Thymus (tissue), 11 donors: ENCODE data around the gene OR56A1. TPM values are rescaled to one million over a fixed set of nuclear protein-coding genes. Genes with fewer than 3 reads are reported as not detected.

ENCODE experiments used
- DNase-seq, 9 donors: peaks; one replicate each; pipeline ENCODE4 v3.0.0-alpha.2; 2013; ENCODE audit warnings: low spot score in 9 of 9, low read depth in 6 of 9, missing footprints in 1 of 9
- H3K27ac ChIP-seq, 2 donors: one replicate each; pipeline ENCODE4 v1.5.1; 2013; ENCODE audit warnings: control low read depth in 1 of 2, low read depth in 1 of 2, low read length in 1 of 2, mild to moderate bottlenecking in 1 of 2, moderate library complexity in 1 of 2
- H3K27me3 ChIP-seq, 2 donors: one replicate each; pipeline ENCODE4 v1.5.1; 2013; ENCODE audit warnings: low read length in 1 of 2; ENCODE audit not compliant: control insufficient read depth in 2 of 2, insufficient read depth in 1 of 2
- H3K36me3 ChIP-seq, 2 donors: one replicate each; pipeline ENCODE4 v1.5.1; 2013; ENCODE audit warnings: low read length in 1 of 2, mild to moderate bottlenecking in 1 of 2, moderate library complexity in 1 of 2; ENCODE audit not compliant: control insufficient read depth in 2 of 2, insufficient read depth in 2 of 2
- H3K4me1 ChIP-seq, 2 donors: one replicate each; pipeline ENCODE4 v1.5.1; 2013; ENCODE audit warnings: low read length in 2 of 2; ENCODE audit not compliant: control insufficient read depth in 2 of 2, insufficient read depth in 2 of 2
- H3K4me3 ChIP-seq, 2 donors: one replicate each; pipeline ENCODE4 v1.5.1; 2013; ENCODE audit warnings: low read length in 2 of 2, control low read depth in 1 of 2, mild to moderate bottlenecking in 1 of 2
- H3K9me3 ChIP-seq, 2 donors: one replicate each; pipeline ENCODE4 v1.5.1; 2013; ENCODE audit warnings: low read length in 1 of 2, mild to moderate bottlenecking in 1 of 2; ENCODE audit not compliant: control insufficient read depth in 2 of 2, insufficient read depth in 1 of 2
- WGBS: extraction: QIAGEN DNeasy Blood & Tissue Kit; methylation state at CpG from one replicate; pipeline ENCODE4 v1.1.7; 2013; 5-methylcytosine and 5-hydroxymethylcytosine counted together
- polyA plus RNA-seq: library from polyadenylated mRNA; stranded (reverse); fragments of 200-250 nt; gene quantifications from one replicate; pipeline ENCODE4 v1.2.3, GENCODE V29; 2013
- total RNA-seq: library from RNA; stranded (reverse); fragments of 120-200 nt; gene quantifications from one replicate; pipeline ENCODE4 v1.2.4, GENCODE V29; 2013
- donor health status: healthy.

OR56A1 gene
- total and polyA plus RNA-seq, 2 donors, result 0.05 TPM; not detected in 1

DNA sequence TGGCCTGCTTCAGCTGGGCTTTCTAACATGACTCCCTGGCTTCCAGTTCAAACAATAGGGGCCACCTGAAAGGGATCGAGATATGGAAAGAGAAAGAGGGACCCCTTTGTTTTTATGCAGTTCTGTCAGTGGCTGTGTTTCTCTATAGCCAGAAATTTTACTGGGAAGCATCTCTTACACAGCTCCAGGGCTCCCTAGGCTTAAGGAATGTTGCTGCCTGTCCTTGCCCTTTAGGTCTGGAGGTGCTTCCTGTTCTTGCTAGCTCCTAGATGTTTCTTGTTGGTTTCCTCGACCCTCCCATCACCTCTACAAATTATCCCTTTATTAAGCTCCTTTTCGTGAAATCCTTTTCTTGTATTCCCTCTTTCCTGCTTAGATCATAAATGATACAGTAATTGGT lies 21.8 kb upstream of the OR56A1 start:
- Histone ChIP-seq H3K36me3 (no peaks in the 10 kb centered on the region), H3K27ac (no peak overlapping the region), H3K4me1 (no peaks in the 10 kb centered on the region), H3K27me3 (no peaks in the 10 kb centered on the region), H3K4me3 (no peak overlapping the region), H3K9me3 (no peaks in the 10 kb centered on the region)
- 81% methylated on average over 3 of the region's 3 CpGs for WGBS
- no peak for DNase-seq

DNA sequence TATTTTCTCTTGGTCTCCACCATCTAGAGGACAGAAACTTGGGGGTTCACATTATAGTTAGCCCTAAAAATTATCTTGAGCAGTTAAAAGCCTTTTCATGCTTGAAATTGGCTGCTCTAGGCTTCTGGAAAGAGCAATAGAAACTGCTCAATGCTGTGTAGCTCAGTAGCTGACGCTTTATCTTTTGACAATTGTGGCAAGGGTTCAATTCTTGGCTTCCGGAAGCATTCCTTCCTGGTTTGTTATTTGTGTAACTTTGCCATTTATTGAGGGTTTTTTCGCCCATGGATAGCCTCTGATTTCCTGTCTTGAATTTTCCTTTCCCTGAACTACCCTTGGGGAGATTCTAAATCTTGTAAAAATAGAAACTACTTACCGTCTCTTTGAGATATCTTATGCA lies 10.3 kb upstream of the OR56A1 start:
- H3K27ac ChIP-seq, result no peak overlapping the region
- 41% methylated on average over 4 of the region's 4 CpGs for WGBS
- no peaks in the 10 kb centered on the region for H3K36me3 ChIP-seq
- H3K4me3 ChIP-seq, result no peak overlapping the region
- H3K9me3 ChIP-seq, result no peaks in the 10 kb centered on the region
- H3K4me1 ChIP-seq, result no peaks in the 10 kb centered on the region
- no peak for DNase-seq
- H3K27me3 ChIP-seq, result no peaks in the 10 kb centered on the region

DNA sequence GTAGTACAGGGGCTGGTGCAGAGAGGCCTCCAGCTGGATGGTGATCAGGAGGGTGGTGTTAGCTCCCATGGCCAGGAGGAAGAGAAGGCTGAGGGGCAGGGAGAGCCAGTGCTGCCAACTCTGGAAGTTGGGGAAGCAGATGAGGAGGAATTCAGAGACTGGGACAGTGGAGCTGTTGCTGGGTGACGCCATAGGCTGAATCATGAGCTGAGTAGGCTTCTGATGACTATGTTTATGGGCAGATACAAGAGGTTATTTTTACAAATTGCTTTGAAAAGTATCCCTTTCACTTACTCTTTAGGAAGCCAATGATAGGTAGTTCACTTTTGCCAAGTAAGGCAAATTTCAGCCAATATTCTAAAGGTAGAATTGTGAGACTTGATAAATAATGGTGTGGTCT lies 3.1 kb downstream of the OR56A1 start:
- Histone ChIP-seq H3K27me3 (no peaks in the 10 kb centered on the region), H3K4me1 (no peaks in the 10 kb centered on the region), H3K27ac (no peak overlapping the region), H3K4me3 (no peak overlapping the region), H3K36me3 (no peaks in the 10 kb centered on the region), H3K9me3 (no peaks in the 10 kb centered on the region)
- 89% methylated on average over 1 of the region's 1 CpG for WGBS
- DNase-seq, result no peak

DNA sequence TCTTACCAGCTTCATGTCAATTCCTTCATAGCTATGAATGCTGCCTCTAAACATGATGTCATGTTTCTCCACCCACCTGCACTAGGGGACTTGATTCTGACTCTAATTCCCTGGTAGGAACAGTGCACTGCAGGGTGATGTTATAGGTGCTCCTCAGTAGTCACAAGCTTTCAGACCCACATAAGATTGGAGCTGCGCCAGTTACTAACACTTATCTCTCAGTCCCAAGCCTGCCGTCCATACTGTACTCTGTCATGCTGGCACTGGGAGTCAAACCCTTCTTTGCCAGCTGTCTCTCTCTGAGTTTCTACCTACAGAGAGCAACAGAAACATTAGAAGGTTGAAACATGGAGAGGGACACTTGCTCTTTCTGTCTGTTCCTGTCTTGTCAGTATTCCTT lies 5.5 kb downstream of the OR56A1 start:
- no peak overlapping the region for H3K27ac ChIP-seq
- no peaks in the 10 kb centered on the region for H3K36me3 ChIP-seq
- 89% methylated on average over 2 of the region's 2 CpGs for WGBS
- no peaks in the 10 kb centered on the region for H3K4me1 ChIP-seq
- no peaks in the 10 kb centered on the region for H3K9me3 ChIP-seq
- no peak overlapping the region for H3K4me3 ChIP-seq
- H3K27me3 ChIP-seq, result no peaks in the 10 kb centered on the region
- DNase-seq, result no peak

DNA sequence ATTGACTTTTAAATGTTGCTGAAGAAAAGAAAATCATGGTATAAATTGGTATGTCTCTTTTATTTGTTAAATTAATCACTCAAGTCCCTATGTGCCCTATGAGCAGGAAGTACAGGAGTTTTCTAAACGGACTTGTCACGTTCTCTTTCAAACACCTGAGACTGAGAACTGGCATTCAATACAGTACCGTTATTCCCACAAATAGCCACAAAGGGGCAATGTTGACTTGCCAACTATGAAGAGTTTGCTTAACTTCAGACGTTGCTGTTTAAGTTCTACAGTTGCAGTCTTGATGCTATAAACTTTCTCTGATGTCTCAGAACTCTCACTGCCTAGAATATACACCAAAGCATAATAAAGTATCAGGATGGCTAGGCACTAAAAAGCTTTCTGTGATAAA lies 7.6 kb downstream of the OR56A1 start:
- H3K36me3 ChIP-seq, result no peaks in the 10 kb centered on the region
- H3K9me3 ChIP-seq, result no peaks in the 10 kb centered on the region
- H3K27me3 ChIP-seq, result no peaks in the 10 kb centered on the region
- no peaks in the 10 kb centered on the region for H3K4me1 ChIP-seq
- WGBS, result 2% methylated on average over 4 of the region's 4 CpGs
- DNase-seq, result peak in 3 of 9 donors; percentile 1 to 38 (median 16)
- no peak overlapping the region for H3K4me3 ChIP-seq
- no peak overlapping the region for H3K27ac ChIP-seq

DNA sequence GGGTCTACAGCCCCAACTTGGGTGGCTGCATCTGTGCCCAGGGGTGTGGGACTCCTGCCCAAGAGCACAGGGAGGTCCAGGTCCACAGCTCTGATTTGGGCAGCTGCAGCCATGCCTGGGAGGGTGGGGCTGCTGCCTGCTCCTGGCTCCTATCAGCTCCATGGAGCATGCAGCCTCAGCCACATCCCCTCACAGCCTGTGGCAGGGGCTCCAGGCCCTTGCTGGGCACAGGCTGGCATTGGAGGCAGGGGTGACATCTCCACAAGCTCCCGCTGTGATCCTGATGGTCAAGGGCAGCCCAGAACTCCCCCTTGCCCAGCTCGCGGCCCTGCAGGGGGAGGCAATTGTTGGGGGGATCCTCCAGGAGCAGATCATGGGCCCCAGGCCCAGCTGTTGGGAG lies 17.5 kb downstream of the OR56A1 start:
- H3K4me3 ChIP-seq, result no peak overlapping the region
- no peaks in the 10 kb centered on the region for H3K36me3 ChIP-seq
- no peak overlapping the region for H3K27ac ChIP-seq
- no peaks in the 10 kb centered on the region for H3K27me3 ChIP-seq
- no peaks in the 10 kb centered on the region for H3K4me1 ChIP-seq
- no peak for DNase-seq
- WGBS, result 80% methylated on average over 3 of the region's 3 CpGs
- H3K9me3 ChIP-seq, result no peaks in the 10 kb centered on the region

DNA sequence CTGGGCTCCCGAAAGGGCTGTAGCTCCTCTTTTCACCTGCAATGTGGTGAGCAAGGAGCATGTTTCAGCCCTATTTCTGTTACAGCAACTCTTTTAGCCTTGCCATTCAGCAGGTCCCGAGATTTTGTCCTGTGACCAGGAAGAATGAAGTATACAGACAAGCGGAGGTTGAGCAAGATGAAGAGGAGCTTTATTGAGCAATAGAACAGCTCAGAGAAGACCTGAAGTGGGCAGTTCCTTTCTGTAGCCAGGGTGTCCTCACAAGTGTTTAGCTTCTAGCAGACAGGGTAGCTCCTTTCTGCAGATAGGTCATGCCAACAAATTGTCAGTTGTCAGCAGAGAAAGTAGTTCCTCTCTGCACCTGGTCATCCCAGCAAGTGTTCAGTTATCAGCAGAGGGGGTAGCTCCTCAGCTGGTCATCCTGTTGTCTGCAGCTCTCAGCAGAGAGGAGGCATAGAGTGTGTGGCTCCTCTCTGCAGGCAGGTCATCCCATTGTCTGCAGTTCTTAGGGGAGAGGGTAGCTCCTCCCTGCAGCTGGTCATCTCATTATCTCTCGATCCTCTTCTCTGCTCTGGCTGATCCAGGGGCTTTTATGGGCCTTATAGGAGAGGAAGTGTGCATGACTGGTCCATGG lies 18.4 kb downstream of the OR56A1 start:
- no peak overlapping the region for H3K4me3 ChIP-seq
- no peaks in the 10 kb centered on the region for H3K27me3 ChIP-seq
- WGBS, result 89% methylated on average over 4 of the region's 4 CpGs
- DNase-seq, result no peak
- no peak overlapping the region for H3K27ac ChIP-seq
- H3K9me3 ChIP-seq, result no peaks in the 10 kb centered on the region
- H3K36me3 ChIP-seq, result no peaks in the 10 kb centered on the region
- no peaks in the 10 kb centered on the region for H3K4me1 ChIP-seq

DNA sequence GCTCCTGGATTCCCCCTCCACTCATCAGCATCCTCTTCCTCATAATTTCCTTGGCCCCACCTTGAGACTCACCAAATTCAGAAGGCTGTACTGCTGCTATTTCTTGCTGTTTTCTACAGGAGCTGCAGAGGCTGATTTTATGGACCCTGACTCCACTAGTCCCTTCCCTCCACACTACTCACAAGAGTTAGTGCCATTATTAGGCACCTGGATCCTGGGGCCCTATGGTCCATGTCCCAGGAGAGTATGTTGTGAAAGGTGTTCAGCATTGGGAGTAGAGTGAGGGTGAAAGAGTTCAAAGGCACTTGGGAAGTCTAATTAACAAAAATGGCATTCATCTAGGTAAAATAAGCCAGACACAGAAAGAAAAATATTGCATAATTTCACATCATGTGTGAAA lies 23.7 kb downstream of the OR56A1 start, which contains the start of gene OR56A4:
TSS of gene OR56A4 (minus strand) at position 101 of the 400 bp plus-strand sequence. CDS start 3,954 bp downstream, outside the sequence.
- no peak within 1 kb of the TSS for H3K4me3 ChIP-seq
- DNase-seq, result no peak
- H3K27me3 ChIP-seq, result no peaks in the 10 kb centered on the region
- H3K36me3 ChIP-seq, result no peaks in the 10 kb centered on the region
- H3K9me3 ChIP-seq, result no peaks in the 10 kb centered on the region
- no peaks in the 10 kb centered on the region for H3K4me1 ChIP-seq
- no peak within 1 kb of the TSS for H3K27ac ChIP-seq

DNA sequence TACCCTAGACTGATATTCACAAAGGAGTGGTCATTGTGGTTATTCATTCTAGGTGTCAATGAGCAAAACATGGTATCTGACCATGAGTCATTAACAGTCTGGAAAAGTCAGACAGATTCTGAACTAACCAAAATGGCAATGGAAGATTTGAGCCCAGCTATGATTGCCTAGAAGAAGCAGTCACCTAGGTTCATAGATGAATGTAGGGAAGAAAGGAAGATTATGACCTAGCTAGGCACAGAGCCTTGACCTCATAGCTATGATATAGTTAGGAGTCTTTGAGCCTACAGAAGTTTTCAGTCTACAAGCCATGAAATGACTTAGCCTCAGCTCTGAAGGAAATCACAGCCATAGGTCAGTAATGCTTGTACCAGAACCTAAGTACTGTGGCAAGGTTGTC lies 24.2 kb downstream of the OR56A1 start:
- H3K27ac ChIP-seq, result no peak overlapping the region
- H3K4me1 ChIP-seq, result no peaks in the 10 kb centered on the region
- no peaks in the 10 kb centered on the region for H3K36me3 ChIP-seq
- H3K27me3 ChIP-seq, result no peaks in the 10 kb centered on the region
- no peak for DNase-seq
- no peak overlapping the region for H3K4me3 ChIP-seq
- H3K9me3 ChIP-seq, result no peaks in the 10 kb centered on the region
